K562 (cell line): ENCODE measurements around the gene NRF1. TPM values are rescaled to one million over a fixed set of nuclear protein-coding genes. Genes with fewer than 3 reads are reported as not detected.
A peak's percentile ranks its signal among the peaks of the same experiment; 100 is the strongest.

Source experiments
- CGGBP1 ChIP-seq: fragments of 250-450 bp; sonication (Bioruptor Pico); IDR thresholded peaks from 2 replicates; pipeline ENCODE4 v1.9.0; 2021; ENCODE audit warnings: mild to moderate bottlenecking
- DLX4 ChIP-seq: fragments of 250-450 bp; sonication (Bioruptor Pico); IDR thresholded peaks from 2 replicates; pipeline ENCODE4 v1.6.1; 2021; ENCODE audit warnings: mild to moderate bottlenecking
- E2F6 ChIP-seq, 2 experiments: IDR thresholded peaks; 2 replicates each; pipeline ENCODE4 v1.6.1; 2011; ENCODE audit warnings: borderline replicate concordance in 1 of 2, control low read depth in 1 of 2, low read depth in 1 of 2, low read length in 1 of 2, mild to moderate bottlenecking in 1 of 2, mixed read lengths in 1 of 2, moderate library complexity in 1 of 2; ENCODE audit not compliant: insufficient read depth in 1 of 2, insufficient read length in 1 of 2, poor library complexity in 1 of 2, severe bottlenecking in 1 of 2; ENCODE audit errors: extremely low read depth in 1 of 2
- FOXM1 ChIP-seq, 2 experiments: fragments of 450-650 bp in 1 of 2; sonication (generic) in 1 of 2; formaldehyde crosslinking in 1 of 2; IDR thresholded peaks; 2 replicates each; pipeline versions ENCODE4 v1.6.1 to v1.9.0; 2017 to 2022; ENCODE audit warnings: low read depth in 2 of 2, mild to moderate bottlenecking in 2 of 2, missing genetic modification reagents in 1 of 2, moderate library complexity in 1 of 2
- SMARCB1 ChIP-seq: IDR thresholded peaks from 2 replicates; pipeline ENCODE4 v1.6.1; 2011; ENCODE audit warnings: improper control_type of control experiment, low read depth; ENCODE audit not compliant: insufficient read length
- TEAD4 ChIP-seq, 2 experiments: sonication (generic) in 1 of 2; formaldehyde crosslinking in 1 of 2; IDR thresholded peaks; 2 replicates each; pipeline versions ENCODE4 v1.6.1 to v1.8.0; 2012 to 2022; ENCODE audit warnings: borderline replicate concordance in 1 of 2, inconsistent platforms in 1 of 2, low read length in 1 of 2, mild to moderate bottlenecking in 1 of 2, missing genetic modification reagents in 1 of 2
- ZBTB40 ChIP-seq, 2 experiments: fragments of 450-650 bp in 1 of 2; sonication (generic) in 1 of 2; formaldehyde crosslinking in 1 of 2; IDR thresholded peaks; 2 replicates each; pipeline versions ENCODE4 v1.7.1 to v1.9.0; 2016 to 2022; ENCODE audit warnings: inconsistent platforms in 1 of 2, mild to moderate bottlenecking in 1 of 2, missing genetic modification reagents in 1 of 2
- ZNF140 ChIP-seq: fragments of 250-450 bp; sonication (Bioruptor Pico); IDR thresholded peaks from 2 replicates; pipeline ENCODE4 v1.8.0; 2021; ENCODE audit warnings: moderate library complexity, mild to moderate bottlenecking, inconsistent platforms
- ZNF511 ChIP-seq: sonication (generic); formaldehyde crosslinking; IDR thresholded peaks from 2 replicates; pipeline ENCODE4 v1.8.0; 2022; ENCODE audit warnings: mild to moderate bottlenecking, missing genetic modification reagents
- polyA plus RNA-seq, 8 experiments: library from polyadenylated mRNA; depleted of rRNA in 4 of 8; stranded (reverse) in 5 of 8; unstranded in 3 of 8; fragments of >200 nt; fragmentation: Nextera tagmentation in 2 of 8; fragmentation: Illumina TruSeq in 1 of 8; extraction: Ambion mirVana in 2 of 8; extraction: Trizol in 1 of 8; gene quantifications; 2 replicates each; pipeline versions ENCODE4 v1.2.1 to v1.2.3, GENCODE V29; 2011 to 2014; ENCODE audit warnings: inconsistent platforms in 1 of 8, missing spikeins in 1 of 8
- total RNA-seq, 7 experiments: library from RNA; depleted of rRNA in 6 of 7; stranded (reverse); fragments of >200 nt in 6 of 7; fragmentation: Illumina TruSeq in 2 of 7; extraction: Trizol in 2 of 7; gene quantifications; 2 replicates each; pipeline versions ENCODE4 v1.2.1 to v1.2.3, GENCODE V29; 2011 to 2021; ENCODE audit warnings: low replicate concordance in 1 of 7

NRF1 gene
- total and polyA plus RNA-seq, 9 of the 15 experiments (the other 6 are each of a cell fraction or from before 2014, with no cell fraction given) = 8.6 to 28.8 (median 20.3) TPM

- TF ChIP-seq E2F6 (IDR thresholded peaks at IDR 0.05; ENCODE audit: borderline replicate concordance in 1 of 2, extremely low read depth in 1 of 2, insufficient read depth in 1 of 2, insufficient read length in 1 of 2, low read depth in 1 of 2, low read length in 1 of 2, poor library complexity in 1 of 2, severe bottlenecking in 1 of 2) (peak in 1 of 2 experiments; percentile 18), TEAD4 (IDR thresholded peaks at IDR 0.05; ENCODE audit: low read length) (peak; percentile 95), TEAD4 (CRISPR knock-in tag; IDR thresholded peaks at IDR 0.05; ENCODE audit: borderline replicate concordance) (no peak), SMARCB1 (no peak), CGGBP1 (CRISPR knock-in tag) (no peak), FOXM1 (IDR thresholded peaks at IDR 0.05; ENCODE audit: low read depth) (peak; percentile 74; the same call in 1 of the 2 replicates), FOXM1 (CRISPR knock-in tag; IDR thresholded peaks at IDR 0.05; ENCODE audit: low read depth) (no peak), ZNF511 (0 out of 2 replicates have a peak, but pooled peaks have one; percentile 45), DLX4 (CRISPR knock-in tag) (no peak), ZNF140 (no peak), ZBTB40 (IDR thresholded peaks at IDR 0.05) (no peak), ZBTB40 (CRISPR knock-in tag; IDR thresholded peaks at IDR 0.05) (no peak)
Observed at GRCh38 chr7:129750091-129750490, 138.6 kb downstream of the NRF1 start (continued).
